ENCODE data around the gene TRMT2A. TPM values are rescaled to one million over a fixed set of nuclear protein-coding genes. Genes with fewer than 3 reads are reported as not detected.

TRMT2A gene
- total RNA-seq, 3 donors from 2014 or later (not counting 1 experiment from before 2014, with no cell fraction given), result 86.4 to 104 (median 86.5) TPM

- DNase-seq (no peak), ATAC-seq (no peak)
- Histone ChIP-seq H3K36me3 (ENCODE audit: control insufficient read depth, insufficient read depth, low read length) (peaks cover 19% of the 10 kb centered on the region), H3K4me1 (ENCODE audit: control insufficient read depth, insufficient read depth, low read length) (peaks cover 35% of the 10 kb centered on the region), H3K27ac (ENCODE audit: low read length) (no peak overlapping the region), H3K27me3 (ENCODE audit: control insufficient read depth, insufficient read depth, low read length) (no peaks in the 10 kb centered on the region), H3K9me3 (ENCODE audit: control insufficient read depth, insufficient read depth, low read length) (no peaks in the 10 kb centered on the region), H3K4me3 (ENCODE audit: low read length) (no peak overlapping the region)
- H3K27me3 Mint-ChIP-seq (ENCODE audit: low read depth in 2 of 2), result no peaks in the 10 kb centered on the region
- H3K27ac Mint-ChIP-seq, result no peak overlapping the region
- peaks cover 14 to 29% of the 10 kb centered on the region in 2 donors for H3K4me1 Mint-ChIP-seq
- 95% methylated on average over 15 of the region's 15 CpGs for WGBS (ENCODE audit: insufficient coverage)
- H3K36me3 Mint-ChIP-seq, result no peaks in the 10 kb centered on the region
- TF ChIP-seq, protein P1, sequence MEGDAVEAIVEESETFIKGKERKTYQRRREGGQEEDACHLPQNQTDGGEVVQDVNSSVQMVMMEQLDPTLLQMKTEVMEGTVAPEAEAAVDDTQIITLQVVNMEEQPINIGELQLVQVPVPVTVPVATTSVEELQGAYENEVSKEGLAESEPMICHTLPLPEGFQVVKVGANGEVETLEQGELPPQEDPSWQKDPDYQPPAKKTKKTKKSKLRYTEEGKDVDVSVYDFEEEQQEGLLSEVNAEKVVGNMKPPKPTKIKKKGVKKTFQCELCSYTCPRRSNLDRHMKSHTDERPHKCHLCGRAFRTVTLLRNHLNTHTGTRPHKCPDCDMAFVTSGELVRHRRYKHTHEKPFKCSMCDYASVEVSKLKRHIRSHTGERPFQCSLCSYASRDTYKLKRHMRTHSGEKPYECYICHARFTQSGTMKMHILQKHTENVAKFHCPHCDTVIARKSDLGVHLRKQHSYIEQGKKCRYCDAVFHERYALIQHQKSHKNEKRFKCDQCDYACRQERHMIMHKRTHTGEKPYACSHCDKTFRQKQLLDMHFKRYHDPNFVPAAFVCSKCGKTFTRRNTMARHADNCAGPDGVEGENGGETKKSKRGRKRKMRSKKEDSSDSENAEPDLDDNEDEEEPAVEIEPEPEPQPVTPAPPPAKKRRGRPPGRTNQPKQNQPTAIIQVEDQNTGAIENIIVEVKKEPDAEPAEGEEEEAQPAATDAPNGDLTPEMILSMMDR (IDR thresholded peaks at IDR 0.05), result no peak
- peaks cover 0 to 2% of the 10 kb centered on the region in 2 donors for H3K9me3 Mint-ChIP-seq
- no peak overlapping the region for H3K4me3 Mint-ChIP-seq
- intact Hi-C loops (cut with micrococcal nuclease), result loop anchor here (5.0 kb wide), 1 partner anchor 155 kb away; no protein-coding TSS in a partner anchor
Observed at GRCh38 chr22:20127318-20127868, 10.4 kb upstream of the TRMT2A start.

DNA sequence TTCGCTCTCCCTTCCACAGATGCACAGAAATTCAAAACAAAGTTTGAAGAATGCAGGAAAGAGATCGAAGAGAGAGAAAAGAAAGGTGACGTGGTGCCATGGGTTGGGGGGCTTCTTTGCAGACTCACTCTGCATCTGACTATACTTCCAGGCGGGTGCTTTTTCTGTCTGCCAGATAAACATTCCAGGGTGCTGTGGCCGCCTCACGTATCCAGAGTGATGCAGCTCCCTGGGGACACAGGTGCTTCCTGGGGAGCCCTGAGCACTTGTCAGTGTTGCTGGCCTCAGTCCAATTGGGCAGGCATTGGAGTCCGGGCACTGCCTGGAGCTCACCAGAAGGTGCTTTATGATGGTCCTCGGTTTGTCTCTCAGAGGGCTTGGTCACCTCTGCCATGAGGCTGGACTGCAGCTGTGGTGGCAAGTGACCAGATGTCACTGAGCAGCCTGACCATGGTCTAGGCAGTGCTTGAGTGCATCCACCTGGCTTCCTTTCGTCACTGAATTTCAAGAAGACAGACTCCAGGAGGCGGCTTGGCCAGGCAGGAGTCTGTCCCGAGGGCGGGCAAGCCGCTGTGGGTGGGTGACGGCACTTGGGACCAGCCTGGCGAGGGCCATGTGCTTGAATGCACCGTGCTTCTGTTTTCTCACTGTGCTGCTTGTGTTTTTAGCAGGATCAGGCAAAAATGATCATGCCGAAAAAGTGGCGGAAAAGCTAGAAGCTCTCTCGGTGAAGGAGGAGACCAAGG, 9.4 kb upstream of the TRMT2A start:
- Mint-ChIP-seq H3K27ac (no peak overlapping the region), H3K4me3 (no peak overlapping the region), H3K4me1 (peaks cover 18 to 39% of the 10 kb centered on the region in 2 donors), H3K36me3 (no peaks in the 10 kb centered on the region), H3K27me3 (ENCODE audit: low read depth in 2 of 2) (no peaks in the 10 kb centered on the region), H3K9me3 (peaks cover 0 to 2% of the 10 kb centered on the region in 2 donors)
- no peak for DNase-seq
- 87% methylated on average over 19 of the region's 19 CpGs for WGBS (ENCODE audit: insufficient coverage)
- intact Hi-C loops (cut with micrococcal nuclease), result loop anchor here (5.0 kb wide), 1 partner anchor 154 kb away; no protein-coding TSS in a partner anchor
- Histone ChIP-seq H3K4me1 (ENCODE audit: control insufficient read depth, insufficient read depth, low read length) (peaks cover 41% of the 10 kb centered on the region), H3K27me3 (ENCODE audit: control insufficient read depth, insufficient read depth, low read length) (no peaks in the 10 kb centered on the region), H3K4me3 (ENCODE audit: low read length) (no peak overlapping the region), H3K9me3 (ENCODE audit: control insufficient read depth, insufficient read depth, low read length) (no peaks in the 10 kb centered on the region), H3K36me3 (ENCODE audit: control insufficient read depth, insufficient read depth, low read length) (peaks cover 19% of the 10 kb centered on the region), H3K27ac (ENCODE audit: low read length) (no peak overlapping the region)
- ATAC-seq, result no peak
- TF ChIP-seq, protein P1 (IDR thresholded peaks at IDR 0.05), result no peak

DNA sequence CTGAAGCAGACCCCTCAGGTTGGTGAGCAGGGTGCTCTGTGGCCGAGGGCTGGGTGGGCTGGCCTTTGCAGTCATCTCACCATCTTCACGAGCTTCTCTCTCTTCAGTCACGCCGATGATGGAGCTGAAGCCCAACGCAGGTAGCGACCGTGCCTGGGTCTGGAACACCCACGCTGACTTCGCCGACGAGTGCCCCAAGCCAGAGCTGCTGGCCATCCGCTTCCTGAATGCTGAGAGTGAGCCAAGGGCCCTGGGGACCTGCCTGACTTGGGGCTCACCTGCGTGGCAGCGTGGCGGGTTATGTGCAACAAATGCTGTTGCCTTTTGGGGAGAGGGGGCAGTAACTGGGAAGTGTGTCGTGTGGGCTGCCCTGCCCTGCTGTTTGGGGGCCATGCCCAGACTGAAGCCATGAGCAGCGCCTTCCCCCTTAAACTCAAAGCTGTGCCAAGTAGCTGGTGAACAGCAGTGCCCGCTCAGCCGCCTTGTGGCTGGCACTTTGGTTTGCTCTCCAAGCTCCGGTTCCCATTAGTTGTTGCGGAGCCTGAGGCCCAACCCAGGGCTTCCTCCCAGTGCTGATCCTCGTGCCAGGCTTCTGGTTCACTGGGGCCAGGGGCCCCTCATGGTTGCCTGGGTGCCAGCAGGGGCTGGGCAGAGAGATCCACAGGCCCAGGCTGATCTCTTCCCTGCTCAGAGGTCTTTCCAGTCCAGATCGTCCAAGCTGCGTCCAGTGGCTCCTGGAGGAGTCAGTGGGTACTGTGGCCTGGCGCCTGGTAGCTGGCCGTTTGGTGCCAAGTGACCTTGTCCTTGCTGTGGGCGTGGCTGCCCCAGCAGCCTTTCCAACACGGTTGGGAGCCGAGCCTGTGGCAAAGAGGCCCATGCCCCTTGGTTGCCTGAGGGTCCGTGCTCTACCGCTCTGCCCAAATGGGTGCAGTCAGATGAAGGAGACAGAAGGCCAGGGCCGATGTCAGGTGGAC, 8.5 kb upstream of the TRMT2A start:
- Histone ChIP-seq H3K36me3 (ENCODE audit: control insufficient read depth, insufficient read depth, low read length) (peaks cover 23% of the 10 kb centered on the region), H3K27ac (ENCODE audit: low read length) (no peak overlapping the region), H3K4me1 (ENCODE audit: control insufficient read depth, insufficient read depth, low read length) (peaks cover 39% of the 10 kb centered on the region), H3K4me3 (ENCODE audit: low read length) (no peak overlapping the region), H3K27me3 (ENCODE audit: control insufficient read depth, insufficient read depth, low read length) (no peaks in the 10 kb centered on the region), H3K9me3 (ENCODE audit: control insufficient read depth, insufficient read depth, low read length) (no peaks in the 10 kb centered on the region)
- Mint-ChIP-seq H3K4me1 (peaks cover 18 to 40% of the 10 kb centered on the region in 2 donors), H3K27ac (no peak overlapping the region), H3K36me3 (no peaks in the 10 kb centered on the region), H3K4me3 (no peak overlapping the region), H3K9me3 (peaks cover 0 to 2% of the 10 kb centered on the region in 2 donors), H3K27me3 (ENCODE audit: low read depth in 2 of 2) (no peaks in the 10 kb centered on the region)
- WGBS (ENCODE audit: insufficient coverage), result 96% methylated on average over 32 of the region's 32 CpGs
- no peak for ATAC-seq
- intact Hi-C loops (cut with micrococcal nuclease), result loop anchor here (5.0 kb wide), 1 partner anchor 153 kb away; no protein-coding TSS in a partner anchor
- TF ChIP-seq, protein P1 (IDR thresholded peaks at IDR 0.05), result no peak
- DNase-seq, result no peak

All from natural killer cell (primary cell).